ENCODE measurements around the gene DHH.

Gene DHH

GRCh38 chr12:49048953-49049352 lies 45.6 kb downstream of the DHH start:
- no peak for DNase-seq

- DNase-seq: no peak
These were observed 48.3 kb downstream of the DHH start for GRCh38 chr12:49046129-49046895.

GRCh38 chr12:49044660-49045059 lies 49.9 kb downstream of the DHH start:
- no peak for DNase-seq

- DNase-seq: peak; percentile 15
These were observed 50.7 kb downstream of the DHH start for GRCh38 chr12:49043856-49044258.

- no peak for DNase-seq
These were observed 51.4 kb downstream of the DHH start for GRCh38 chr12:49043241-49043640.

GRCh38 chr12:49041881-49042484 lies 52.6 kb downstream of the DHH start:
- DNase-seq: no peak

- DNase-seq: no peak
These were observed 53.3 kb downstream of the DHH start for GRCh38 chr12:49041036-49041880.

- DNase-seq: no peak
These were observed 54.2 kb downstream of the DHH start for GRCh38 chr12:49040364-49040855.

- no peak for DNase-seq
These were observed 54.9 kb downstream of the DHH start for GRCh38 chr12:49039421-49040363.

- no peak for DNase-seq
These were observed 56.2 kb downstream of the DHH start for GRCh38 chr12:49038291-49038955.

- DNase-seq: no peak
These were observed 56.7 kb downstream of the DHH start for GRCh38 chr12:49037947-49038237.

GRCh38 chr12:49037111-49037946 lies 57.3 kb downstream of the DHH start:
- DNase-seq: no peak

Measured in NCI-H1694 treated with DMSO at 0.1 percent for 48 hours (cell line).